ENCODE measurements around the gene ATF1.
"Not testable (repeated sequence)": the region's sequence is repeated elsewhere in the genome, so short reads cannot be mapped to it uniquely, and the experiment has no call there.

Gene ATF1

DNA sequence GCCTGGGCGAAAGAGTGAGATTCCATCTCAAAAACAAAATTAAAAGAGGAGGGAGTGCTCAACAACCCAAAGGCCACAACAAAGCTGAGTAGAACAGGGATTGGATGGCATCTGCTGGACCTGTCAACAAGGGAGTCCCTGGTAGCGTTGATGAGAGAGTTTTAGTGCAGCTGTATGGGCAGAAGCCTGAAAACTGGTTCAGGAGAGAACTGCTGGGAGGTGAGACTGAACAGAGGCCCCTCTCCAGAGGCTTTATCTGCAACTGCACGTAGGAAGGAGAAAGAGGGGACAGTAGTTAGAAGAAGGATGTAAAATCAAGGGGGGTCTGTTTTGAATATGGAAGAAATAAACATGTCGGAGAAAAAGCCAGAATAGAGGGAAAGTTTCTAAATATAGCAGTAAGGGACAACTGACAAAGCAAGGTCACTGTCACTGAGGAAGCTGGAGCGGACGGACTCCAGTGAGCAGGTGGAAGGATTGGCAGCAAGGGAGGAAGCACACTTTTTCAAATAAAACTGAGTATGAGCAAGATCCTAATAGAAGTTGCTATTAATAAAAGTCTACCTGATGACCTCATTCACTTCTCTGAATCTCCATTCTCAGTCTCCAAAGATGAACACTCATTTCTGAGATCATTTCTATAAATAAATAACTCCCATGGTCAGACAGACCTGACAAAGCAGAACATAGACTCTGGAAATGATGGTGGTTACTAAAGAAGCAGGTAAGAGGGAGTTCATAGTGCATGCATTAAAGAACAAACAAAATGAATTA, 11.8 kb upstream of the ATF1 start:
- DNase-seq (ENCODE audit: low read depth): no peak

GRCh38 chr12:50753232-50753769, 10.6 kb upstream of the ATF1 start:
- DNase-seq (ENCODE audit: low read depth): no peak

DNA sequence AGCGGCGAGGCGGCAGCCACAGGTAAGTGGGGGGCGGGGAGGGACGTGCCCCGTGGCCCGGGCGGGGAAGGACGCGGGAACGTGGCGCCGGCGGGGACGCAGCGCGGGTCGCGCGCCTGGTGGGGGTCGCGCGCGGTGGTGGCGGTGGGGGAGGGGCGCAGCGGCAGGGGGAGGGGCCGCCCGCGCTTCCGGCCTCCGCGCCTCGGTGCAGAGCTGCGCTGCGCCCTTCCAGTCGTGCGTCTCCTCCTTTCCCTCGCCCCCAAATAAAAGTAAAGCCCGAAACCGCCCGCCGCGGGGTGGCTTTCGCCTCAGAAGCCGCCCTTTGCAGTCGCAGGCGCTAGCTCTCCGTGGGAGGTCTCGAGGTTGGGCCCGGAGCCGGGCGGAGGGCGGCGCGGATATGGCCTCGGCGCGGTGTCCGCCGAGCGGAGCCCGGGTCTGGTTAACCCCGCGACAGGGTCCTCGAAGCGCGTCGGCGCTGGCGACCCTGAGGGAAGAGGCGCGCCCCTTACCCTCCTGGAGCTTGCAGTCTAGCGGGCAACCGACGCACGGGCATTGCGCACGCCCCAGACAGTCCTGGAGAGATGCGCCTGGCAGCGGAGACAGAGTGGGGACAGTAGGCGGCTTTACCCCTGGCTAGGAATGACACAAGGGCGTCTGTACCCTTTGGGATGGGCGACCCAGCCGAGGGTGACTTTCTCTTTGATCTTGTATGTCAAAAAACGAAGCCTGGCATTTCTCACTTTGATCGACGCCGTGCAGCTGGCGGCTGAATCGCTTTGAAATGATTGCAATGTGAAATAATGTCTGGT, 589 bp downstream of the ATF1 start:
- no peak for DNase-seq (ENCODE audit: low read depth)

DNA sequence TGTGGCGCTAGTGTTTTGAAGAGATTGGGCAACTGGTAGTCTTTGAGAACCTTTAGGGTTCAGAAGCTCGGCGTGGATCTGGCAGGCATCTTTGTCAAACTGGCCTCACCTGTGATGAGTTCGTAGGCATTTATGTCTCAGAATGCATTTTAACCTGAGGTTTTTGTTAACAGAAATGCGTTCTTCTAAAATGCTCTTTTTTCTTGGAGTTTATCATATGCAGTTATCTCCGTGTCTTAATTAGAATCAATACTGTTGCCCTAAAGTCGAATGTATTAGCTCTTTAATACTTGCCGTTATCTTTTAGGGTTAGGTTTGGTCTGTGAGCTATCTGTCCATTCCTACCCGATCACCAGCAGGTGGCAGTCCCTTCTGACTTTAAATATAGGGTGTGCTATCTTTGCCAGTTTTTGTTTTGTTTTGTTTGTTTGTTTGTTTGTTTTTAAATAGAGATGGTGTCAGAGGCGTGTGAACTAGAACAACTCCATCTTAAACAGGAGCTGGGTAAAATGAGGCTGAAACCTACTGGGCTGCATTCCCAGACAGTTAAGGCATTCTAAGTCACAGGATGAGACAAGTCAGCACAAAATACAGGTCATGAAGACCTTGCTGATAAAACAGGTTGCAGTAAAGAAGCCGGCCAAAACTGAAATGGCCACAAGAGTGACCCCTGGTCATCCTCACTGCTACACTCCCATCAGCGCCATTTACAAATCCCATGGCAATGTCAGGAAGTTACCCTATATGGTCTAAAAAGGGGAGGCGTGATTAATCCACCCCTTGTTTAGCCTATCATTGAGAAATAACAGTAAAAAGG, 1.4 kb downstream of the ATF1 start:
- DNase-seq (ENCODE audit: low read depth): no peak

DNA sequence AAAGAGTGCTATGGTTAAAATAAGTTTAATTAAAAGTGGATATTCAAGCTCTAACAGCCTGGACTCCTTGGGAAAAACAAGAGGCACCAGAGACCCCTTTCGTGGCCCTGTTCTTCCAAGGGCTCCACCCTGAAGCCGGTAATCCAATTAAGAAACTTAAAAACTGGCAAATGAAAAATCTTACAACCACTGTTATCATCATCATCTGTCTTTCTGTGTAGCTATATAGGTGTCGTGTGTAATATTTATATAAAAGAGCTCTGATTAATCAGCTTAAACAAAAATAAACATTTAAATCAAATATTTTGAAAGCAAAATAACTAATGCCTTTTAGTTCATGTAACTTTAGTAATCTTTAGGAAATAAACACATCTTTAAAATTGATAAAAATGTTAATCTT, 4.5 kb downstream of the ATF1 start:
- no peak for DNase-seq (ENCODE audit: low read depth)

GRCh38 chr12:50768813-50769212, 4.9 kb downstream of the ATF1 start:
- not testable (repeated sequence) for DNase-seq (ENCODE audit: low read depth)

GRCh38 chr12:50771409-50771808, 7.5 kb downstream of the ATF1 start:
- DNase-seq (ENCODE audit: low read depth): no peak

GRCh38 chr12:50772470-50772869, 8.6 kb downstream of the ATF1 start:
- DNase-seq (ENCODE audit: low read depth): no peak

DNA sequence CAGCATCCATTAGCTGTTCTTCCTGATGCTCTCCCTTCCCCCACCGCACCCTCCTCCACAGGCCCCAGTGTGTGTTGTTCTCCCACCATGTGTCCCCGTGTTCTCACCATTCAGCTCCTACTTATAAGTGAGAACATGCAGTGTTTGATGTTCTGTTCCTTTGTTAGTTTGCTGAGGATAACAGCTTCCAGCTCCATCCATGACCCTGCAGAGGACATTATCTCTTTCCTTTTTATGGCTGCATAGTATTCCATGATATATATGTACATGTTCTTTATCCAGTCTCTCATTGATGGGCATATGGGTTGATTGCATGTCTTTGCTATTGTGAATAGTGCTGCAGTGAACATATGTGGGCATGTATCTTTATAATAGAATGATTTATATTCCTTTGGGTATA, 9.0 kb downstream of the ATF1 start:
- DNase-seq (ENCODE audit: low read depth): no peak

DNA sequence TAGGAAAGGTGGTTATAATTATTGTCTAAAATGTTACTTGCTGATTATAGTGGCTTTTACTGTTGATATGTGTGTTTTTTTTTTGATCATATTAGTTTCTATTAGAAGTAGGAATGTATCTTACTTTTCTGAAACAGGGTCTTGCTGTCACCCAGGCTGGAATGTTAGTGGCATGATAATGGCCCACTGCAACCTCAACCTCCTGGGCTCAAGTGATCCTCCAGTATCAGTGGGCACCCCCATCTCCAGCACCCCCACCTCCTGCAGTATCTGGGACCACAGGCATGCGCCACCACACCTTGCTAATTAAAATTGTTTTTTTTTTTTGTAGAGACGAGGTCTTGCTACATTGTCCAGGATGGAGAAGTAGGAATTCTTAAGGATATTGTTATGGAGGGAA, 11.3 kb downstream of the ATF1 start:
- DNase-seq (ENCODE audit: low read depth): no peak

- DNase-seq (ENCODE audit: low read depth): no peak
Measured at GRCh38 chr12:50776749-50777728, 13.1 kb downstream of the ATF1 start.

DNA sequence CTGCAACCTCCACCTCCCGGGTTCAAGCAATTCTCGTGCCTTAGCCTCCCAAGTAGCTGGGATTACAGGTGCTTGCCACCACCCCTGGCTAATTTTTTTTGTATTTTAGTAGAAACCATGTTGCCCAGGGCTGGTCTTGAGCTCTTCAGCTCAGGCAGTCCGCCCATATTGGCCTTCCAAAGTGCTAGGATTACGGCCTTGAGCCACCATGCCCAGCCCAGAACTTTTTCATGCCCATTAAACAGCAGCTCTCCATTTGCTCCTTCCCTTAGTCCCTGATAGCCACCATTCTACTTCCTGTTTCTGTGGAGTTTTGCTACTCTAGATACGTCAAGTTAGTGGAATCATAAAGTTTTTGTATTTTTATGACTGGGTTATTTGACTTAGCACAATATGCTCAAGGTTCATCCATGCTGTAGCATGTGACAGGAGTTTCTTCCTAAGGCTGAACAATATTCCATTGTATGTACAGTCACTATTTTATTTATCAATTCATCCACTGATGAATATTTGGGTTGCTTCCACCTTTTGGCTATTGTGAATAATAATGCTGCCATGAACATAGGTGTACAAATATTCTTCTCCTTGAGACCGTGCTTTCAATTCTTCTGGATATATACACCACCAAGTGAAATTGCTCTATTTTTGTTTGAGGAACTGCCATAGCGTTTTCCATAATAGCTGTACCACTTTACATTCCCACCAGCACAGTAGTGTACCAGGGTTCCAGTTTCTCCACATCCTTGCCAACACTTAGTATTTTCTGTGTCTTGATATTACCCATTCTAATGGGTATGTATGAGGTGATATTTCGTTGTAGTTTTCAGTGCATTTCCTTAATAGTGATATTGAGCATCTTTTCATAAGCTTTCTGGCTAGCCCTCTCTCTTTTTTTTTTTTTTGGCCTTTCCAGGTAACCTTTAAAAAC, 15.0 kb downstream of the ATF1 start:
- no peak for DNase-seq (ENCODE audit: low read depth)

DNA sequence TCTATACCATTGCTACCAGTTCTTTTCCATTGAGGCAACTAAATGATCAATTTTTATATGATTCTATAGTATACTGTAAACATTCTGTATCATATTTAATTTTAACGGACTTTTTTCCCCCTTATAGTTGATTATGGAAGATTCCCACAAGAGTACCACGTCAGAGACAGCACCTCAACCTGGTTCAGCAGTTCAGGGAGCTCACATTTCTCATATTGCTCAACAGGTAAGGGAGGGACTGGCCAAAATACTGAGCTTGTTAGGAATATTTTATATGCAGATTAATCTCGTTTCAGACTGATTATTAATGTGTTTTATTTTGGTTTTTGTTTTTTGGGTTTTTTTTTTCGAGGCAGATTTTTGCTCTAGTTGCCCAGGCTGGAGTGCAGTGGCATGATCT, 16.1 kb downstream of the ATF1 start:
- DNase-seq (ENCODE audit: low read depth): no peak

GRCh38 chr12:50784501-50784900, 20.6 kb downstream of the ATF1 start:
- no peak for DNase-seq (ENCODE audit: low read depth)

DNA sequence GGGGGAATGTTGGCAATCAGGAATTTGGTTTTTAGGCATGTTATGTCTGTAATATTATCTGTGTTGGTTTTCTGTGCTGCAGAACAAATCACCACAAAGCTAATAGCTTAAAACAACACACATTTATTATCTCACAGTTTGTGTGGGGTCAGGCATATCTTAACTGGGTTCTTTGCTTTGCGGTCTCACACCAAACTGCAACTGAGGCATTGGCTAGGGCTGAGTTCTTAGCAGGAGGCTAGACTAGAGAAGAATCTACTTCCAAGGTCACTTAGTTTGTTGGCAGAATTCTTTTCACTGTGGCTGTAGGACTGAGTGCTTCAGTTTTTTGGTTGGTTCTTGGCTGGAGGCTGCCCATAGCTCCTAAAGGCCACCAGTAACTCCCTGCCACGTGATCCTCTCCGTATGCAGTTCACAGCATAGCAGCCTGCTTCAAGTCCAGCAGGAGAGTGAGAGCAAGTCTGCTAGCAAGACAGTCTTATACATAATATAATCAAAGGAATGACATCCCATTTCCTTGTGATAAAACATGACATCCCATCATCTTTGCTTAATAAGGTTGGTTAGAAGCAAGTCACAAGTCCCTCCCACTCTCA, 21.6 kb downstream of the ATF1 start:
- DNase-seq (ENCODE audit: low read depth): no peak

- DNase-seq (ENCODE audit: low read depth): peak; percentile 87
Measured at GRCh38 chr12:50786498-50787231, 22.8 kb downstream of the ATF1 start.

GRCh38 chr12:50787618-50788017, 23.7 kb downstream of the ATF1 start:
- DNase-seq (ENCODE audit: low read depth): no peak

DNA sequence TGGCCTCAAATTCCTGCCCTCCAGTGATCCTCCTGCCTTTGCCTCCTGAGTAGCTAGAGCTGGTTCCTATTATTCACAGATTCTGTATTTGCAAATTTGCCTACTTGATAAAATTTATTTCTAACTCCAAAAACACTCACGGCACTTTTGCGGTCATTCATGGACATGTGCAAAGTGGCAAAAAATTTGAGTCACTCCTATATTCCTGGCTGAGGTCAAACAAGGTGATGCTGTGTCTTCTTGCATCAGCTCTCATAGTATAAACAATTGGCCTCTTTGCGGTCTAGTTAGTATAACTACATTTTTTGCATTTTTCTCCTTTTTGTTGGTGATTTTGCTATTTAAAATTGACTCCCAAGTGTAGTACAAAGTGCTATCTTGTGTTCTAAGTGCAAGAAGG, 24.7 kb downstream of the ATF1 start:
- peak; percentile 91 for DNase-seq (ENCODE audit: low read depth)

DNA sequence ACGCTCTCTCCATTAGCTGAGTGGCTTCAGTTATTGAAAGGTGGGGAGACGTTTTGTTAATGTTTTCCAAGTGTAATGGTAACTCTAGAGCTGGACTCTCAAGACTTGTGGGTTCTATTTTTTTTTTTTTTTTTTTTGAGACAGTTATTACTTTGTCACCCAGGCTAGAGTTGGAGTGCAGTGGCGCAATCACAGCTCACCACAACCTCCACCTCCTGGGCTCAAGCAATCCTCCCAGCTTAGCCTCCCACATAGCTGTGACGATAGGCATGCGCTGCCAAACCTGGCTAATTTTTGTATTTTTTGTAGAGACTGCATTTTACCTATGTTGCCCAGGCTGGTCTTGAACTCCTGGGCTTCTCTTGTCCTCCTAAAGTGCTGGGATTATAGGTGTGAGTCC, 26.2 kb downstream of the ATF1 start:
- no peak for DNase-seq (ENCODE audit: low read depth)
